NCI-H2081 treated with DMSO at 0.1 percent for 48 hours (cell line): ENCODE data around the gene ZSCAN12.

Experiments
- DNase-seq: peaks from one replicate; lab custom pipeline; 2025; lab: John Stamatoyannopoulos, UW

Gene ZSCAN12

GRCh38 chr6:28353981-28354676 is 45.4 kb downstream of the ZSCAN12 start:
- peak; percentile 63 for DNase-seq

- DNase-seq, result no peak
Observed at GRCh38 chr6:28353356-28353755, 46.2 kb downstream of the ZSCAN12 start.

DNA sequence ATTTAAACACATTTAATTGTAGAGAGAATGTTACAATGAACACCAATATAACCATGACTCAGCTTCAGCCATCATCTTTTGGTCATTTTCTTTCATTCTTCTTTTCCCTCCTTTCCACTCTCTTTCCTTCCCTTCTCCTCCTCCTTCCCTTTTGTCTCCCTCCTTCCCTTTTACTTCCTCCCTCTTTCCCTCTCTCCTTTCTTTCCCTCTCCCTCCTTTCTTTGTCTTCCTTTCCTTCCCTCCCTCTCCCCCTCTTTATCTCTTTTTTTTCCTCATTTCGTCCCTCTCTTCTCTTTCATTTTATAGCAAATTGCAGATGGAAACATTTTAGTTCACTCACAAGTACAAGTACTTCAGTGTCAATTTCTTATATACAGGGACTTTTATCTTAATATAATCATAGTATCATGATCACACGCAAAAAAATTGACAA is 48.0 kb downstream of the ZSCAN12 start:
- no peak for DNase-seq

DNA sequence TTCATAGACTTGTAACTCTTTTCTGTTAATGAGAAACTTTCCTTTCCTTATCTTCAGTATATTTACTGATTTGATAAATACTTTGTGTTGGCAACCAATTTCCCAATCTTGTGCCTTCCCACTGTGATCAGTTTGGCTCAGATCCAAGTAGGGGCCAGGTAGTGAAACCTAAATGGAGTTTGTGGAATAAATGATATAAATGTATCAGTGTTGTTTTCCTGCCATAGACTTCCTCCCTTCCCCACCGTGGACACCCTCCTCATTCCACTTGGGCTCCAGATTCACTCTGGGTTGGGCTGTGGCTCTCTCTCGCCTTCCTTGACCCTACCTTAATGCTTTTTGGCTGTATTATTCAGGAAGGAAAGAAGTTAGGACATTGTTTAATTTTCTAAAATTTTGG is 48.5 kb downstream of the ZSCAN12 start:
- DNase-seq, result no peak

DNA sequence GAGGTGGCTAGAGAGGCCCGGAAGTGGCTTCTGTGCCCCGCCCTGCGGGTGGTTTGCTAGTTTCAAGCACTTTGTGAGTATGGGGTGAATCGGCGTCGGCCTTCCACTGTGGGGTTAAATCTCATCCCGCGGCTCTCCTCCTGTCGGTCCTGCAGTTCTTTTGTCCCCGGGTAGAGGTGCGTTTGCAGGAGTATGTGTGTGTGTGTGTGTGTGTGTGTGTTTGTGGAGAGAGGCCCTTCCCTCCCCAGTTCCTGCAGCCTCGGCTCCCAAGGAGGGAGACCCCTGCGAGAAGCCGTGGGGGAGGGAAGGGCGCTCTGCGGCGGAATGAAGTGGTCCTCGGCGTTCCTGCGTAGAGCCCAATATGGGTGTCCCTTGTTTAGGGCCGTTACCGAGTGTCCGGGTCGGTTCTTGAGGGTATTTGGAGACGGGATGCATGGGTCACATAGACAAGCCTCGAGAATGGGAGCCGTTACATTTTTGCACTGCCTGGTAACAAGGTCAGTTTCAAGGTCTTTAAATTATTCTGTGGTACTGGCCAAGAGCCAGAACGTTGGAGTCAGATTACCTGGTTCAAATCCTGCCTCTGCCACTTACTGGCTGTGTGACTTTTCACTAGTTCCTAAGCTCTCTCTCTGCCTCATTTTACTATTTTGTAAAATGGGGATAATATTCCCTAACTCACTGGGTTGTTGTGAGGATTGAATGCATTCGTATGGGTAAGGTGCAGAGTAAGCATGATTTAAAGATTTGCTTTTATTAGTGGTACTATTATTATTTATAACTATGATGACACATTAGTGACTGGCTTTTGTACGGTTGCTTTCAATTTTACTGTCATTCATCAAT is 49.4 kb downstream of the ZSCAN12 start, which contains the start of gene ZKSCAN3:
Gene ZKSCAN3 (plus strand): TSS at position 56 of the 846 bp plus-strand sequence. CDS start 9,640 bp downstream, outside the sequence.
- DNase-seq, result no peak

DNA sequence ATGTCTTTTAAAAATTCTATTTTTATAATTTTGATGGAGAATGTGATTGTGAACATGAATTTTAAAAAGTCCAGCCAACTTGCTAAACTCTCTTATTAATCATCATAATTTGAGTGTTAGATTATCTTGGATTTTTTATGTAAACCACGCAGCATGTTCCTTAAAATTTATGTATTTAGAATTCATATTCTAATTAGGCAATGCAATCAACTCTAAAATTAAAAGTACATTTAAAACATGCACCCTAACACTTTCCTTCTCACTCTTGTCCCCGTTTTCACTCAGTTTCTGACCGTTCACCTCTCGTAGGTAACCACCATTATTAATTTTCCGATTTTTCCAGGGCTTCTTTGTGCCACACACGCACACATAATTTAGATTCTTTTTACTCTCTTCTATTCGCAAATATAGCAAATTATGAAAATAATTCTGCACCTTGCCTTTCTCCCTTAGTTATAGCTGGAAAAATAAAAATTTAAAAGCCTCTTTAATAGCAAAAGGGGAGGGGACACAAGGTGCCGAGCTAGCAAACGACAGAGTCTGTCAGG is 50.1 kb downstream of the ZSCAN12 start:
- no peak for DNase-seq

DNA sequence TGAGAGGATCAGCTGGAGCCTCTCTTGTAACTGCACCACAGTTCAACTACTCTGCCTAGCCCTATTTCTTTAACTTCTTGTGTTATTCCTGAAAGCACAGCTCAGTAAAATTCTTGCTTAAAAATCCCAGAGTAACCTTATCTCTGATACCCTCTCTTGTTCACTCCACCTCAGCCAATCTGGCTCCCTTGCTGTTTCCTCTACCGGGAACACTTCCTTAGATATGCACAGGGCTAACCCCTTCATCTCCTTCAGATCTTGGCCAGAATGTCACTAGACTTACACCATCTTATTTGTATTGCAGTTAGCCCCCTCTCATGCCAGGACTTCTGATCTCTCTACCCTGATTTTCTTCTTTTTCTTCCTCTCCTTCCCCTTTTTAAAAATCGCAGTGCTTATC is 52.4 kb downstream of the ZSCAN12 start:
- DNase-seq, result no peak

DNA sequence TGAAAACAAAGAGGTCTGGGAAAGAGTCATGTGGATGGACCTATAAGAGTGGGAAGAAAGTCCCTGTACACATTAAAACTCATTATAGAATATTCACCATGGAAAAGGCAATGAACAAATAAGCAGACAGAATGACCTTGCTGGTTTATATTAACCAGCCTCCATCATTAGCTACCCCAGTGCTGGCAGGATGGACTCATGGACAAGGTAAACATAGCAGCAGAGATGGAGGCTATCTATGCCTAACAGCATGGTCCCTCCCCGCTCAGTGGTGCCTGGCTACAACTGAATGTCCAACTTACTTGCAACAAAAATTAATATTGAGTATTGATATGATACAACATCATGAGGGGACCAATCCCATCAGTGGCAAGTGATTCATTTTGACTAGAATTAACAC is 54.3 kb downstream of the ZSCAN12 start:
- DNase-seq, result no peak

DNA sequence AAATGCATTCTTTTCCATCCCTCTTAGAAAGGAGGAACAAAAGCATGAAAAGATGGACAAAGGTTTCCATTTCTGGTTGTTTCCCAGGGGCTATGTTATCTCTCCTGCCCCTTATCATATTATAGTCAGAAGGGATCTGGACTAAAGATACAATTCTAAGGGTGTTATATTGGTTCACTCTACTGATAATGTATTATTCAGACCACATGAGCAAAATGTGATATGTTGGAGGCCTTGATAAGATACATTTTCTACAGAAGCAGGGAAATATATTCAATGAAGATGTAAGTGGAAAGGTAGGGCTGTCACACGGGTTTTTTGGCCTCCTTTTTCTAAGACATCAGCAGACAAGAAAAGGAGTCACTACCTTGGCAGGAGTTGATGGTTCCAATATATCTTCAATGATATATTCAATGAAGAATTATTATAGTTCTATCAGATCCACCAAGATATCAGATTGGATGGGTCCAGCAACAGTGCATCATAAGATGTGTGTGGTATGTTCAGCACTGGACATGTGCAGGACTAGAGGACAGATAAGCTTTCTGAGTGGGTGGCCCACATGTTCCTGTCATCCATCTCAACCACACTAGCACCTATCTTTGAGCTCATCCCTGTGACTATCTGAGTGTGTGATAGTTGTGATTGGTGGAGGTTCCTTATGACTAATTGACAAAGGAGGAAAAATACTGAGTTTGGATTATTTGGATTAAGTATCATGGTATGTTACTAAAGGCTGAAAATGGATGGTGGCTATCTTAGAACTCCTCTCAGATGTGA is 55.5 kb downstream of the ZSCAN12 start:
- no peak for DNase-seq

DNA sequence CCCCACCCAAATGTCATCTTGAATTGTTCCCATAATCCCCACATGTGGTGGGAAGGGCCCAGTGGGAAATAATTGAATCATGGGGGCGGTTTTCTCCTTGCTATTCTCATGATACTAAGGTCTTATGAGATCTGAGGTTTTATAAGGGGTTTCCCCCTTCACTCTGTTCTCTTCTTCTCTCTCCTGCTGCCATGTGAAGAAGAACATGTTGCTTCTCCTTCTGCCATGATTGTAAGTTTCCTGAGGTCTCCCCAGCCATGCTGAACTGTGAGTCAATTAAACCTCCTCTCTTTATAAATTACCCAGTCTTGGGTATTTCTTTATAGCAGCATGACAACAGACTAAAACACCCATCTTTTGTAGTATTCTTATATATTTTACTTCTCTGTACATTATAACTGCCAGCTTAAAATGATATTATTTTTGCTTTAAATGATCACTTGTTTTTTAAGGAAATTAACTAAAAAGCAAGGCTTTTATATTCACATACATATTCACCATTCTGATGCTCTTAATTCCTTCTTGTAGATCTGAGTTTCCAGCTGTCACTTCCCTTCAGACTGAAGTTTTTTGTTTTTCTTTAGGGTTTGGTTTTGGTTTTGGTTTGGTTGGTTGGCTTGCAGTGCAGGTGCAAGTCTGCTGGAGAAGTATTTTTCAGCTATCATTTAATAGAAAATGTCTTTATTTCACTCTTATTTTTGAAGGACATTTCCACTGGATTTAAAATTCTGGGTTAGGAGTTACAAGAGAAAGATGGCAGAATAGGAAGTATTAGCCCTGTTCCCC is 59.0 kb downstream of the ZSCAN12 start:
- DNase-seq, result no peak

DNA sequence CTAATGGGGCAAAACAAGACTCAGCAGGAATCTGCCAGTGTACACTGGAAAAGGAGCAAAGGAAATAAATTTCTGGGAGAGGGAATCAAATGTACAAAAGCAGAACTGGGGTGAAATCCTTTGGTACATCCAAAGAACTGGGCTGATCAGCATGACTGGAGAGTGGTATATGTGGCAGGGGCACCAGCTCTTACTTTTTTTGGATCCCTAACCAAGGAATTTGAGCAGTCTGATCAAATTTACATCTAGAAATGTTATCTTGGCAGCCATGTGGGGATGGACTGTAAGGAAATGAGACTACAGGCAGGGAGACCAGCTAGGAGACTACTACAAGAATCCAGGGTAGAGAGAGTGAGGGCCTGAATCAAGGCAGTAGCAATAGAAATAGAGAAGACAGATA is 62.4 kb downstream of the ZSCAN12 start:
- no peak for DNase-seq

- no peak for DNase-seq
Observed at GRCh38 chr6:28336284-28337120, 63.0 kb downstream of the ZSCAN12 start.

GRCh38 chr6:28335564-28336283 is 63.8 kb downstream of the ZSCAN12 start, which contains the start of gene ZSCAN31:
Gene ZSCAN31 (minus strand): TSS chr6:28336148. CDS start chr6:28329683, 6,465 bp downstream.
- no peak for DNase-seq

- DNase-seq, result no peak
Observed at GRCh38 chr6:28335040-28335563, 64.4 kb downstream of the ZSCAN12 start.

GRCh38 chr6:28334286-28335039 is 65.1 kb downstream of the ZSCAN12 start:
- no peak for DNase-seq

DNA sequence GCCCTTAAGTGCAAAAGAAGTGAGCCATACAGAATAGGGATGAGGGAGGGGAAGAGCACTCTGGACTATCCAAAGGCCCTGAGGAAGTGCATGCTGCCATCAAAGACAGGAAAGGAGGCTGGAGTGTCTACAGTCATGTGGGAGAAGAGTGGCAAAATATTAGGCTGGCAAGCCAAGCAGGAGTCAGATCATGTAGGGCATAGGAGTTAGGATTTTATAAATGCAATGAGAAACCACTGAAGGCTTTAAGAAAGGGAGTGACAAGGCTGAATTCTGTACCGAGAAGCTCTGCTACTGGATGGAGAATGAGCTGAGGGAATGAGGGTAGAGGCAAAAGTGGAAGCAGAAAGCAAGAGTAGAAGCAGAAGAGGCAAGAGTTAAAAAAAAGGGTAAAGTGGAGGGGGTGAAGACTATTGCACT is 65.9 kb downstream of the ZSCAN12 start:
- DNase-seq, result no peak

DNA sequence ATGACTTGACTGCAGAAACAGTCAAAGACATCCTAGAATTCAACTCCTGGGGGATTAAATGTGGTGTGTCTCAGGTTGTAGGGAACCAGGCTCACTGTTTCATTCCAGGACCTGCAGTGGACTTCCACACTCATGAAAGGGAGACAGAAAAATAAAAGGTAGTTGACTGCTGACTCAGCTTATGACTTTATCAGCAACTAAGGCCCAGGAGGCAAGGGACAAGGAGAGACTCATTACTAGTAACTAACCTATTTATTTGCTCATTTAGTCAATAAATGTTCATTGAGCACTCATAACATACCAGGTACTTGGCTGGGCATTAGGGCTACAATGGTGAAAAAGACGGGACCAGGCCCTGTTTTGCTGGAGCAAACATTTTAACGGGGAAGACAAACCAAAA is 66.5 kb downstream of the ZSCAN12 start:
- DNase-seq, result no peak

DNA sequence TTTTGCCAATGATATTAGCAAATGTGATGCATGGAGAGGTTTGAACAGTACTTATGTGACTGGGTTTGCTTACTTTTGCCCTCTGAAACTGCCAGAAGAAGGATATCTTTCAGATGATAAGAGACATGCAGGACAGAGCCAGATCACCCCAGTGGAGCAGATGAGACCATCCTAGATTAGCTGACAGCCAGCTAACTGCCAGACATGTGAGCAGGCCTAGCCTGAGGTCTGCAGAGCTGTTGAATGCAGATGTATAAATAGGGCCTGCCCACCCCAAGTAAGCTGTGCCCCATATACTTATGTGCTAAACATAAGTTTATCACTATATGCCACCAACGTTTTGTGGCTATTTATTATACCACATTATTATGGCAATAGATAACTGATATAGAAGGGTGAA is 69.5 kb downstream of the ZSCAN12 start:
- no peak for DNase-seq
